CD4-positive, alpha-beta T cell treated with Interleukin-6 at 100 ng/mL for 8 hours (primary cell): ENCODE data around the gene TMEM9B.
A peak's percentile ranks its signal among the peaks of the same experiment; 100 is the strongest.

Source experiments
- DNase-seq: peaks from one replicate; pipeline ENCODE4 v3.0.0-alpha.2; 2020; ENCODE audit warnings: mixed read lengths, low spot score

Gene TMEM9B

DNA sequence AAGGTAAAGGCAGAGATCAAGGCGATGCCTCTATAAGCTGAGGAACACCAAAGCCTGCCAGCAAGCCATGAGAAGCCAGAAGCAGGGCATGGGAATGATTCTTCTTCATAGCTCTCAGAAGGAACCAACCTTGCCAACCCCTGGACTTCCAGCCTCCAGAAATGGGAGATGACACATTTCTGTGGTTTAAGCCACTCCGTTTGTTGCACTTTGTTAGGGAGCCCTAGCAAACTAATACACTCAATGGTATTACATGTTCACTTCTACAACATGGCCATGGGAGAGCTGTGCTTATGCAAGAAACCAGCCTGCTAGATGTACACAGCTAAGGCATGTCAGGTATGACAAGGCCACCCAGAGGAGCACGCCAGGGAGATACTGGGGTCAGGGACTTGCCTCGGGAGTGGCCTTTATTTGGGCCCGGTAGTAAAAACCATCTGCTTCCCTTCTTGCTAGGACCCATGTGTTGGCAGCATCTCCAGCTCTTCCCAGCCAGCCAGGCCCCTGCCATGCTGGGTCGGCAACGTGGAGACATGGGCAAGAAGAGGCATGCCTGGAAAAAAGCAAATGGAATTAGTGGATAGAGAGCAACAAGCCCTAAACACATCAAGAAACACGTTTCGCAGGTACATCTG is 35.1 kb downstream of the TMEM9B start:
- no peak for DNase-seq

GRCh38 chr11:8928205-8928604 is 36.0 kb downstream of the TMEM9B start:
- no peak for DNase-seq

- DNase-seq, result no peak
Observed at GRCh38 chr11:8927233-8927632, 37.0 kb downstream of the TMEM9B start.

DNA sequence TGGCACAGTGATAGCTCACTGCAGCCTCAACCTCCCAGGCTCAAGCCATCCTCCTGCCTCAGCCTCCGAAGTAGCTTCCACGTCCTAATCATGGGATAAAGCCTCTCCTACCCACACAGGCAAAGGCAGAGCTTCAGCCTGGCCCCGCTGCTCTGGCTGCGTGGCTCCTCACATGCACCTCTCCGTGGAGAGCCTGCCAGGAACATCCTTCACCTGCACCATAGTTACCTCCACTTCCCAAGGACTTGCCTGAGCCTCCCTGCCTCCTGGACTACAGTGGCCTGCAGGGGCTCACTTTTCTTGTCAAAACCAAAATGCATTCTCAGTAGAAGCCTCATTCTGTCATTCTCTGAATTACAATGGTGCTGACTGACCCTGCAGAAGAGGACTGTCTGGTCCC is 38.0 kb downstream of the TMEM9B start:
- DNase-seq, result no peak

GRCh38 chr11:8925711-8926110 is 38.5 kb downstream of the TMEM9B start:
- DNase-seq, result no peak

GRCh38 chr11:8922691-8923090 is 41.6 kb downstream of the TMEM9B start:
- no peak for DNase-seq

DNA sequence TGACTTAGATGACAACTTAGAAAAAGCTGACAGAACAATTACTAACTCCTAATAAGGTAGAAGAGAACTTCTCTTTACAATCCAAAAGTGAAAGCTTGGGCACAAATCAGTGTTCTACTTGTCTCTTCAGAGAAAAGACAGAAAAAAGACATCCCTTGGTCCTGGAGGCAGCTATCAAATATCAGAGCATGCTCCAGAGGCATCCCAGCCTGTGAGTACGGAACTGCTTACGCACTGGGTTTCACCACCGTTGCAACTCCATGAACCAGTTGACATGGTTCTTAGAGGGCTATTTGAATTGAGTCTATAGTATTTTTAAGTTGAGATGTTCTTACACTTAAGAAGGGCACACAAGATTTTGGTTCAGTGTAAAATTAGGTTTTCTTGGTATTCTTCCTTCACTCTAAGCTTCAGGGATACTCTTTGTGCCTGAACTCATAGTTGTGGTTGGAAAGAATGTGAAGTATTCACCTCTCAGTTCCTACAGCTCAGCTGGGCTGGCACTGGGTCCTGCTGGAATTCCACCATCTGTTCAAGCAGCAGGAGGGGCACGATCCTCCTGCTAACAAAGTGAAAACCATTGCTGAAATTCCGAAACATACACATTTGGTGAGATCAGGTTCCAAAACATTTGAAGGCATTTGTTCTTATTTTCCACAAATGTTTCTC is 47.0 kb downstream of the TMEM9B start:
- DNase-seq, result no peak

DNA sequence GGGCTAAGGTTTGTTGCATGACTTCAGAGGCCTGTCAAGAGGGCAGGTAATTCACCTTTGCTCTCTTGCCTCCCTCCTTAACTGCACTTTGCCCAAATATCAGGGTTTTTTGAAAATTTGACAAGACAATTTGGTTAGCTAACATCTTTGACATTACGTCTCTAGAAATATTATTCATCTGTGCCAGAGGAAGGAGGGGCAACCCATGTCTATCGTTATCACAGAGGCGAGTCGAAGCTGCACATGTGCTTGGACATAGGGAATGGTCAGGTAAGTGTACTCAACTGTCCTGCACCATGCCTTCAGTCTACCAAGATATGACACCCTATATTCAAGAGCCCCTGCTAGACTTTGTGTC is 49.6 kb downstream of the TMEM9B start:
- DNase-seq, result no peak

DNA sequence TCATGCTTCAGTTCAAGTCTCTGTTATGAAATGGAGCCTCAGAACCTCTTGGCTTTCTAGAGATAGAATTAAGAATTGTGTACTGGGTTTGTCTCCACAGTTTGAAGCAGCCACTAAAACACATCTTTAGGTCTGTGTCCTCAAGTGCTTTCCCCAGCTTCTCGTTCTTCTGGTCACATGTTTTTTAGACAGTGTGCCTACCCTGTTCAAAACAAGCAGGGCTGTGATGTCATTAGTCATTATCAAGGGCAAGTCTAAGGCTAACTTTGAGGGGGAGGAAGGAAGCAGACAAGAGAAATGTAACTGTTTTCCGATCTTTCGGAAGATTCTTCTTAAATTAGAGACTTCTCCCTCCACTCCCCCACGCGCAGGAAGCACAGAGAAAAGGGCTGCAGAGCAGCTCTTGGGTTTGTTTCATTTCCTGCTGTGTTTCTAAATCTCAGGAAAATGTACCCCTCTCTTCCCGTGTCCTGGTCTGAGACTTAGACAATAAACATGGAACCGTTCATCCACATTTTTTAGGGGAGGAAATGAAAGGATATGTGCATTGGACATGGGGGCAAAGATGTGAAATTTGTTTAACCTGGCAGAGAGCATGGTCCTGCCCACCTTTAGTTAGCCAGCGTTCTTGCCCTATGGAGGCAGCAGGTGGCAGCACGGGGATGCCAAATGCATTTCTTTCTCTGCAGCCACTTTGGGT is 50.1 kb downstream of the TMEM9B start:
- DNase-seq, result peak; percentile 39

DNA sequence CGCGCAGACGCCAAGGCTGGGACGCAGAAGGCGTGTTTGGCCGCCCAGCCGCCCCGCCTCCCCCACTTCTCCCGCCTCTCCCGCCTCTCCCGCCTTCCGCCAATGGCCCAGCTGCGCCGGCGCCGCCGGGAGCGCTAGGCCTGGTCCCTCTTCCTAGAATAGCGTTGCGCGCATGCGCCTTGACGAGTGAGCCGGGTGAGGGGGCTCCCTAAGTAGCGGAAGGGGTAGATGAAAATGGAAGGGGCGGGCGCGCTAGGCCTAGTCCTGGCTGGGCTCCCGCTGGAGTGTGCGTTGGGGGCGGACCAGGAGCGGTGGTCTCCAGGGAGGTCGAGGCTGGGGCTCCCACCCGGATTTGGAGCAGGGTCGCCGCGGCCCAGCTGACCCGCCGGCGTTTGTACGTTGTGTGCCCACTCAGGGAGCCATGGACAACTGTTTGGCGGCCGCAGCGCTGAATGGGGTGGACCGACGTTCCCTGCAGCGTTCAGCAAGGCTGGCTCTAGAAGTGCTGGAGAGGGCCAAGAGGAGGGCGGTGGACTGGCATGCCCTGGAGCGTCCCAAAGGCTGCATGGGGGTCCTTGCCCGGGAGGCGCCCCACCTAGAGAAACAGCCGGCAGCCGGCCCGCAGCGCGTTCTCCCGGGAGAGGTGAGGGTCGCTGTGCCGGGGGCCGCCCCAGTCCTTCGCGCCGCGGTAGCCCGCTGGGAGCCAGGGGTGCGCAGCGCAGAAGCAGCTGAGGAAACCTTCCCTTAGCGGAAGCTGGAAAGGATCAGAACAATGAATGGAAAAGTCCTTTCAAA is 53.0 kb downstream of the TMEM9B start, which contains the start of gene AKIP1:
Gene AKIP1 (plus strand): TSS at position 161 of the 795 bp plus-strand sequence. CDS start 261 bp downstream, at position 422.
- DNase-seq, result peak; percentile 80

DNA sequence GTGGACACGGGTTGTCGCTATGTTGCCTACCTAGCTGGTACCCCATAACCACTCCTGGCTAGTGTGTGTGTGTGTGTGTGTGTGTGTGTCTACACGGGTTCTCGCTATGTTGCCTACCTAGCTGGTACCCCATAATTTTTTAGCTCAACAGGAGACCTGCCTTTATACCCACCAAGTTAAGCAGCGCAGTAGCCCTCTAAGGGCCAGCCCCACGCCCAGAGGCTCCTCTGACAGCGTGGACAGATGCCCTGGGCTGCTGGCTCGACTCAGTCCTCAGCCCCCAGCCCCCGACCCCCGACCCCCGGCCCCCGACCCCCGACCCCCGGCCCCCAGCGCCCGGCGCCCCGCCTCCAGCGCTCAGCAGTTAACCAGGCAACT is 53.6 kb downstream of the TMEM9B start:
- DNase-seq, result no peak

- DNase-seq, result no peak
Observed at GRCh38 chr11:8908099-8908498, 56.1 kb downstream of the TMEM9B start.

DNA sequence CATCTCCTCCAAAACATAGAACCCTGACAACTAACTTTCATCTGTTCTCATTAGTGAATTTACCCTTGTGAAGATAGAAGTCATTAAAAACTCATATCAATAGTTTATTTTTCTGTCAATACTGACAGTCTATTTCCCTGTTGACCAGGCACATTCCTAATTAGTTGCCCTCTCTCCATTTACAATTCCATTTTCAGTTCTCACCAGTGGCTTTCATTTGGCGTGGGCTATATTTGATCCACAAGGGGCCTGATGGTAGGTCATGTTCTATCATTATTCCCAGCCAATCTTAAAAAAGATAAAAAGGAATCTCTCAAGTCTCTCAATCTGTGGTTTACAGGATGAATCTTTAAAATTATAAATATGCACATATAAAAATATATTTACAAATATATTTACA is 57.1 kb downstream of the TMEM9B start:
- DNase-seq, result no peak

DNA sequence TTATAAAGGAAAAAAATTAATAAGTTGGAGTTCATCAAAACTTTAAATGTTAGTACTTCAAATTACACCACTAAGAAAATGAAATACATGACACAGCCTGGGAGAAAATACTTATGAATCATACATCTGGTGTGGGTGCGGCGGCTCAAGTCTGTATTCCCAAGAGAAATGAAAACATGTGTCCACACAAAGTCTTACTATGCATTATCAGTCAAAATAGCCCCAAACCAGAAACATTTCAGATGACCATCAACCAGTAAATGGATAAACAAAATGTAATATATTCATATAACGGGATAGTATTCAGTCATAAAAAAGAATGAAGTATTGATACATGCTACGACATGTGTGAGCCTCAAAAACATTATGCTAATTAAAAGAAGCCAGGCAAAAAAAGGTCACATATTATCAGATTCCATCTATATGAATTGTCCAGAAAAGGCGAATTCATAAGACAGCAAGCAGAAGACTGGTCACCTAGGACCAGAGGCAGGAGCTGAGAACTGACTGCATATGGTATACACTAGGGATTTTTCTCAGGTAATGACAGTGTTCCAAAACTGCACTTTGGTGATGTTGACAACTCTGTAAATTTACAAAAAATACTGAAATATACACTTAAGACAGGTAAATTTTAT is 58.6 kb downstream of the TMEM9B start:
- DNase-seq, result no peak

- no peak for DNase-seq
Observed at GRCh38 chr11:8899119-8899753, 65.0 kb downstream of the TMEM9B start.
